H1 (cell line): ENCODE results near the gene HPN. TPM values are rescaled to one million over a fixed set of nuclear protein-coding genes. Genes with fewer than 3 reads are reported as not detected.
A peak's percentile ranks its signal among the peaks of the same experiment; 100 is the strongest.
"Not testable (repeated sequence)": the region's sequence is repeated elsewhere in the genome, so short reads cannot be mapped to it uniquely, and the experiment has no call there.

Source experiments
- CTCF ChIA-PET: fragments of 300-600 bp; sonication (Branson Sonifier 250); formaldehyde crosslinking; loops from one replicate; lab custom pipeline; 2021; ENCODE audit not compliant: partially characterized antibody; lab: Charles Lee
- POLR2A ChIA-PET: fragments of 300-600 bp; sonication (Branson Sonifier 250); formaldehyde crosslinking; loops from one replicate; lab custom pipeline; 2021; ENCODE audit warnings: inconsistent platforms; ENCODE audit not compliant: partially characterized antibody; lab: Charles Lee
- DNase-seq, 2 experiments: peaks; one replicate each; pipeline versions ENCODE4 v3.0.0 to v3.0.0-alpha.2; 2010 to 2022; ENCODE audit warnings: low spot score in 2 of 2, low read depth in 1 of 2, mixed read lengths in 1 of 2
- FAIRE-seq: peaks from 2 replicates; lab custom pipeline; 2011; peaks lifted over from hg19 to GRCh38; lab: Jason Lieb, UNC
- H2AFZ ChIP-seq: 2 replicates; pipeline ENCODE4 v1.8.1; 2012; ENCODE audit warnings: low read length, inconsistent platforms
- H2AK5ac ChIP-seq: 2 replicates; pipeline ENCODE4 v1.6.1; 2013; ENCODE audit warnings: low read depth, low read length
- H2BK120ac ChIP-seq: replicated peaks from 2 replicates; pipeline ENCODE3; 2013; ENCODE audit warnings: low read depth, low read length, inconsistent platforms
- H2BK12ac ChIP-seq: 2 replicates; pipeline ENCODE4 v1.6.1; 2013; ENCODE audit warnings: low read depth, low read length
- H2BK15ac ChIP-seq: 2 replicates; pipeline ENCODE4 v1.6.1; 2013; ENCODE audit warnings: low read length
- H2BK20ac ChIP-seq: 2 replicates; pipeline ENCODE4 v1.6.1; 2013; ENCODE audit warnings: low read length
- H2BK5ac ChIP-seq: 2 replicates; pipeline ENCODE4 v1.6.1; 2013; ENCODE audit warnings: low read depth, low read length
- H3K14ac ChIP-seq: 2 replicates; pipeline ENCODE4 v1.6.1; 2013; ENCODE audit warnings: inconsistent platforms; ENCODE audit not compliant: insufficient read length
- H3K18ac ChIP-seq: 2 replicates; pipeline ENCODE4 v1.6.1; 2013; ENCODE audit warnings: low read length; ENCODE audit errors: extremely low read depth
- H3K23ac ChIP-seq: 2 replicates; pipeline ENCODE4 v1.6.1; 2013; ENCODE audit warnings: inconsistent platforms; ENCODE audit not compliant: insufficient read length
- H3K23me2 ChIP-seq: 2 replicates; pipeline ENCODE4 v1.6.1; 2013; ENCODE audit warnings: low read depth, low read length
- H3K27ac ChIP-seq: 2 replicates; pipeline ENCODE4 v1.6.1; 2011; ENCODE audit warnings: low read depth, low read length, inconsistent platforms
- H3K27me3 ChIP-seq, 4 experiments: replicated peaks in 1 of 4; 1 replicate in 1 of 4; 2 replicates in 3 of 4; pipeline versions ENCODE4 v1.6.1 to v1.8.1; 2011 to 2013; ENCODE audit warnings: low read length in 3 of 4, mild to moderate bottlenecking in 3 of 4, inconsistent platforms in 2 of 4, mixed read lengths in 2 of 4, moderate library complexity in 1 of 4; ENCODE audit not compliant: control insufficient read depth in 3 of 4, insufficient read depth in 3 of 4; ENCODE audit errors: extremely low read depth in 1 of 4
- H3K36me3 ChIP-seq, 4 experiments: 2 replicates each; pipeline versions ENCODE4 v1.6.1 to v1.8.1; 2011 to 2013; ENCODE audit warnings: mild to moderate bottlenecking in 4 of 4, low read length in 3 of 4, moderate library complexity in 2 of 4, control low read depth in 1 of 4, inconsistent platforms in 1 of 4; ENCODE audit not compliant: insufficient read depth in 4 of 4, control insufficient read depth in 2 of 4
- H3K4ac ChIP-seq: replicated peaks from 2 replicates; pipeline ENCODE3; 2013; ENCODE audit warnings: low read length, low read depth, mixed read lengths, inconsistent platforms; ENCODE audit not compliant: insufficient read length
- H3K4me1 ChIP-seq, 4 experiments: replicated peaks in 1 of 4; 1 replicate in 1 of 4; 2 replicates in 3 of 4; pipeline versions ENCODE4 v1.6.1 to v1.8.1; 2011 to 2013; ENCODE audit warnings: low read length in 3 of 4, inconsistent platforms in 2 of 4, mixed read lengths in 1 of 4; ENCODE audit not compliant: insufficient read depth in 4 of 4, control insufficient read depth in 3 of 4
- H3K4me2 ChIP-seq, 2 experiments: 2 replicates each; pipeline versions ENCODE4 v1.6.1 to v1.8.1; 2011 to 2013; ENCODE audit warnings: low read depth in 2 of 2, low read length in 2 of 2, control low read depth in 1 of 2, inconsistent platforms in 1 of 2, mild to moderate bottlenecking in 1 of 2; ENCODE audit not compliant: insufficient read depth in 1 of 2
- H3K4me3 ChIP-seq, 4 experiments: fragments of 200-600, 300-600 bp in 1 of 4; sonication (generic), shearing (Covaris generic), sonication (Bioruptor Twin) in 1 of 4; 2 replicates each; pipeline versions ENCODE4 v1.5.1 to v1.8.1; 2011 to 2016; ENCODE audit warnings: low read length in 4 of 4, low read depth in 3 of 4, control low read depth in 2 of 4, inconsistent platforms in 2 of 4, mild to moderate bottlenecking in 2 of 4, mixed read lengths in 1 of 4, moderate library complexity in 1 of 4; ENCODE audit not compliant: insufficient read depth in 2 of 4; ENCODE audit errors: extremely low read depth in 1 of 4
- H3K56ac ChIP-seq: replicated peaks from 2 replicates; pipeline ENCODE3; 2013; ENCODE audit warnings: low read depth, mild to moderate bottlenecking, mixed read lengths, low read length, inconsistent platforms; ENCODE audit not compliant: insufficient read length
- H3K79me1 ChIP-seq: 2 replicates; pipeline ENCODE4 v1.6.1; 2013; ENCODE audit warnings: low read depth, low read length, control low read depth
- H3K79me2 ChIP-seq, 2 experiments: 2 replicates each; pipeline versions ENCODE4 v1.6.1 to v1.8.1; 2012 to 2013; ENCODE audit warnings: low read length in 2 of 2, mild to moderate bottlenecking in 2 of 2, inconsistent platforms in 1 of 2; ENCODE audit not compliant: insufficient read depth in 2 of 2, control insufficient read depth in 1 of 2
- H3K9ac ChIP-seq, 4 experiments: replicated peaks in 1 of 4; 1 replicate in 1 of 4; 2 replicates in 3 of 4; pipeline versions ENCODE4 v1.6.1 to v1.8.1; 2011 to 2013; ENCODE audit warnings: low read depth in 3 of 4, low read length in 3 of 4, control low read depth in 2 of 4, mild to moderate bottlenecking in 2 of 4, moderate library complexity in 2 of 4, inconsistent platforms in 1 of 4; ENCODE audit errors: extremely low read depth in 1 of 4
- H3K9me3 ChIP-seq, 2 experiments: 2 replicates each; pipeline versions ENCODE4 v1.6.1 to v1.8.1; 2012 to 2013; ENCODE audit warnings: mild to moderate bottlenecking in 2 of 2, moderate library complexity in 2 of 2, control low read depth in 1 of 2, inconsistent platforms in 1 of 2, low read depth in 1 of 2, low read length in 1 of 2, mixed read lengths in 1 of 2; ENCODE audit not compliant: insufficient read depth in 2 of 2
- H4K20me1 ChIP-seq, 2 experiments: replicated peaks in 1 of 2; 2 replicates each; pipeline versions ENCODE3 to v1.8.1; 2011 to 2013; ENCODE audit warnings: inconsistent platforms in 2 of 2, low read length in 2 of 2, mild to moderate bottlenecking in 1 of 2; ENCODE audit not compliant: insufficient read depth in 2 of 2, control insufficient read depth in 1 of 2
- H4K5ac ChIP-seq: 2 replicates; pipeline ENCODE4 v1.6.1; 2013; ENCODE audit warnings: low read length, low read depth, mixed read lengths, inconsistent platforms; ENCODE audit not compliant: insufficient read length
- H4K8ac ChIP-seq: 2 replicates; pipeline ENCODE4 v1.8.0; 2013; ENCODE audit warnings: mild to moderate bottlenecking, moderate library complexity, low read length, inconsistent platforms; ENCODE audit not compliant: insufficient read depth; ENCODE audit errors: extremely low read depth
- H4K91ac ChIP-seq: replicated peaks from 2 replicates; pipeline ENCODE3; 2013; ENCODE audit warnings: low read length, mixed read lengths, inconsistent platforms; ENCODE audit not compliant: insufficient read length
- WGBS, 2 experiments: shearing (Covaris generic) in 1 of 2; methylation state at CpG; one replicate each; pipeline versions ENCODE4 v1.1.6 to v1.1.7; 2013 to 2015; ENCODE audit warnings: low lambda C conversion rate in 2 of 2, mixed read lengths in 2 of 2, inconsistent platforms in 1 of 2, low coverage in 1 of 2, missing lambda C conversion rate in 1 of 2; ENCODE audit not compliant: insufficient replicate concordance in 2 of 2, insufficient coverage in 1 of 2, insufficient read length in 1 of 2; ENCODE audit errors: extremely low coverage in 1 of 2, missing lambda C conversion rate in 1 of 2; 5-methylcytosine and 5-hydroxymethylcytosine counted together
- polyA plus RNA-seq, 7 experiments: library from polyadenylated mRNA; depleted of rRNA in 3 of 7; stranded (reverse) in 5 of 7; unstranded in 2 of 7; fragments of >200 nt in 5 of 7; fragments of 200-250 nt in 2 of 7; gene quantifications; 1 replicate in 5 of 7; 2 replicates in 1 of 7; 4 replicates in 1 of 7; pipeline versions ENCODE4 v1.2.1 to v1.2.3, GENCODE V29; 2011 to 2013; ENCODE audit warnings: missing spikeins in 2 of 7, mixed read lengths in 2 of 7
- total RNA-seq: library from RNA; stranded (reverse); fragmentation: NEBNext Ultra II Directional; extraction: Animal tissue kit (Norgen Biotek cat#: 25700); gene quantifications from 2 replicates; pipeline ENCODE4 v1.2.1, GENCODE V29; 2021

HPN gene
- total and polyA plus RNA-seq, 2 of the 8 experiments (the other 6 are each of a cell fraction or from before 2014, with no cell fraction given): 14.7 to 33.7 TPM

DNA sequence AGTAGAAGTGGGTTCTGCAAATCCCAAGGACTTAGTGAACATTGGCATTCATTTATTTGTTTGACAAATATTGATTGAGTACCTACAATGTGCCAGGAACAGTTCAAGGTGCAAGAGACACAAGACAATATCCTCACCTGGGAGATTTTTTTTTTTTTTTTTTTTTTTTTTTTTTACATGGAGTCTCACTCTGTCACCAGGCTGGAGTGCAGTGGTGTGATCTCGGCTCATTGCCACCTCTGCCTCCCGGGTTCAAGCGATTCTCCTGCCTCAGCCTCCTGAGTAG is 13.0 kb upstream of the HPN start:
- POLR2A ChIA-PET: interaction anchor here (0.6 to 24.8 kb wide), 6 partner anchors 11 to 38 kb away, joined by 3 to 366 read pairs (median 6); partner anchors contain the start of gene GRAMD1A

DNA sequence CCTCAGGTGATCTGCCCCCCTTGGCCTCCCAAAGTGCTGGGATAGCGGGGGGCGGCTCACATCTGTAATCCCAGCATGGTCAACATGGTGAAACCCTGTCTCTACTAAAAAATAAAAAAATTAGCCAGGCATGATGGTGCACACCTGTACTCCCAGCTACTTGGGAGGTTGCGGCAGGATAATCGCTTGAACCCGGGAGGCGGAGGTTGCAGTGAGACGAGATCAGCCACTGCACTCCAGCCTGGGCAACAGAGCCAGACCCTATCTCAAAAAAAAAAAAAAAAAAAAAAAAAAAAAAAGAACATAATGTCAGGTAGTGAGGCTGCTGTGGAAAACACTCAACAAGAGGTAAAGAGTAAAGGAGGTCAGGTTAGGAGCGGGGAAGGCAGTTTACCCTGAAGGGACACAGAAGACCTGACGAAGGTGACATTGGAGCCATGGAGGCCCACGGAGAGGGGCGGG is 12.2 kb upstream of the HPN start:
- H3K56ac ChIP-seq: not testable (repeated sequence)
- POLR2A ChIA-PET: interaction anchor here (0.7 to 24.8 kb wide), 9 partner anchors 10 to 190 kb away, joined by 3 to 366 read pairs (median 4); partner anchors contain the start of genes GRAMD1A, HPN and ZNF792

More for the DNA sequence above, 13.0 kb upstream of the HPN start:
- H3K23me2 ChIP-seq, H4K91ac ChIP-seq, H3K23ac ChIP-seq, H3K9ac ChIP-seq, H2BK15ac ChIP-seq, H2BK120ac ChIP-seq, H3K27ac ChIP-seq, H4K5ac ChIP-seq, H3K9me3 ChIP-seq, H3K14ac ChIP-seq, H3K56ac ChIP-seq, H3K18ac ChIP-seq, H2BK5ac ChIP-seq, H4K8ac ChIP-seq, H3K79me1 ChIP-seq, H3K4ac ChIP-seq, H2BK12ac ChIP-seq, H3K4me2 ChIP-seq, H2AK5ac ChIP-seq, H3K79me2 ChIP-seq, H2BK20ac ChIP-seq, H2AFZ ChIP-seq, H3K4me1 ChIP-seq, FAIRE-seq, DNase-seq, H3K4me3 ChIP-seq: not testable (repeated sequence)
- 78% methylated on average over 3 of the region's 3 CpGs; no CpG with 5 or more reads in 1 of the 2 experiments for WGBS, 2 experiments
- peaks cover 4 to 32% (median 28%) of the 10 kb centered on the region in 4 experiments for H3K27me3 ChIP-seq
- H4K20me1 ChIP-seq: peaks cover 7 to 18% of the 10 kb centered on the region in 2 experiments
- CTCF ChIA-PET: interaction anchor here (0.9 to 1.7 kb wide), 4 partner anchors 15 to 56 kb away, joined by 3 to 7 read pairs (median 6); no protein-coding TSS in a partner anchor
- peaks cover 17 to 45% (median 33%) of the 10 kb centered on the region in 4 experiments for H3K36me3 ChIP-seq

More for the DNA sequence above, 12.2 kb upstream of the HPN start:
- 72% methylated on average over 9 of the region's 11 CpGs; no CpG with 5 or more reads in 1 of the 2 experiments for WGBS, 2 experiments
- not testable (repeated sequence) for H2BK12ac ChIP-seq, H3K4me1 ChIP-seq, H2BK20ac ChIP-seq, H3K23ac ChIP-seq, H3K14ac ChIP-seq, H3K18ac ChIP-seq, FAIRE-seq, H2BK120ac ChIP-seq, H3K23me2 ChIP-seq, H2BK15ac ChIP-seq, H3K9ac ChIP-seq, H4K8ac ChIP-seq, H3K4me3 ChIP-seq, H3K27ac ChIP-seq, H4K5ac ChIP-seq, H3K79me1 ChIP-seq, H3K4ac ChIP-seq, H4K91ac ChIP-seq, H2AK5ac ChIP-seq, DNase-seq, H3K9me3 ChIP-seq, H2AFZ ChIP-seq, H2BK5ac ChIP-seq, H3K79me2 ChIP-seq
- CTCF ChIA-PET: interaction anchor here (0.9 kb wide), 1 partner anchor 21 kb away, joined by 3 read pairs; no protein-coding TSS in a partner anchor
- H4K20me1 ChIP-seq: peaks cover 7 to 13% of the 10 kb centered on the region in 2 experiments
- H3K36me3 ChIP-seq: peaks cover 11 to 37% (median 26%) of the 10 kb centered on the region in 4 experiments
- H3K27me3 ChIP-seq: peaks cover 4 to 32% (median 28%) of the 10 kb centered on the region in 4 experiments
- H3K4me2 ChIP-seq: peak overlapping the region; percentile 77 to 95; a peak in 2 of 4 replicates
